Skin of body (tissue), 2 donors: Measurements from ENCODE around the gene TSKS. TPM values are rescaled to one million over a fixed set of nuclear protein-coding genes. Genes with fewer than 3 reads are reported as not detected.

Source experiments
- DNase-seq: peaks from one replicate; lab custom pipeline; 2025; lab: John Stamatoyannopoulos, UW
- total RNA-seq: library from RNA; depleted of rRNA; stranded (reverse); fragments of >200 nt; gene quantifications from one replicate; pipeline ENCODE4 v1.2.3, GENCODE V29; 2014

TSKS gene
- total RNA-seq, 1 donor from 2014 or later, result 0.30 TPM

DNA sequence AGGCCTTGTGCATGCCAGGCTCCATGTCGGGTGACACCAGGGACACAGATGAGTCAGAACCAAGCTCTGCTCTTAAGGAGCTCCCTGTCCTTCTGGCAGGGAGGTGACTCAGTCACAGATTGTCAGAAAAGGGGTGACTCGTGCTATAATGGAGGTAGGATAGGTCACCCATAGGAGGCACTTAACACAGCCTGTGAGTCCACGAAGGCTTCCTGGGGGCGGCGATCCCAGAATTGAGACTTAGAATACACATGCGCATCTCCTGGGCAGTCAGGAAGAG, 30.4 kb upstream of the TSKS start:
- DNase-seq, result no peak

GRCh38 chr19:49792829-49793560, 29.9 kb upstream of the TSKS start:
- no peak for DNase-seq

DNA sequence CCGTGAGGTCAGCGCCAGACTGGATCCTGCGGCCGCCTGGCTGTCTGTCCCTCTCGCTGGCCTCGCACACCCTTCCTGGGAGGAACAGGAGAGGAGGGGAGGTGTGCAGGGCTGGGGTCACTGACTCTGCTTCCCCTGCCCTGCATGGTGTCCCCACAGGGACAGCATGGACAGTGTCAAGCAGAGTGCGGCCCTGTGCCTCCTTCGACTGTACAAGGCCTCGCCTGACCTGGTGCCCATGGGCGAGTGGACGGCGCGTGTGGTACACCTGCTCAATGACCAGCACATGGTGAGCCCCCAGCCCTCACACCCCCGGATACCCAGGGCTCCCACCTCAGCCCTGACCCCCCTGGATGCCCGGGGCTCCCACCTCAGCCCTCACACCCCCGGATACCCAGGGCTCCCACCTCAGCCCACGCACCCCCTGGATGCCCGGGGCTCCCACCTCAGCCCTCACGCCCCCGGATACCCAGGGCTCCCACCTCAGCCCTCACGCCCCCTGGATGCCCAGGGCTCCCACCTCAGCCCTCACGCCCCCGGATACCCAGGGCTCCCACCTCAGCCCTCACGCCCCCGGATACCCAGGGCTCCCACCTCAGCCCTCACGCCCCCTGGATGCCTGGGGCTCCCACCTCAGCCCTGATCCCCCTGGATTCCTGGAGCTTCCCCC, 28.8 kb upstream of the TSKS start:
- DNase-seq, result no peak

DNA sequence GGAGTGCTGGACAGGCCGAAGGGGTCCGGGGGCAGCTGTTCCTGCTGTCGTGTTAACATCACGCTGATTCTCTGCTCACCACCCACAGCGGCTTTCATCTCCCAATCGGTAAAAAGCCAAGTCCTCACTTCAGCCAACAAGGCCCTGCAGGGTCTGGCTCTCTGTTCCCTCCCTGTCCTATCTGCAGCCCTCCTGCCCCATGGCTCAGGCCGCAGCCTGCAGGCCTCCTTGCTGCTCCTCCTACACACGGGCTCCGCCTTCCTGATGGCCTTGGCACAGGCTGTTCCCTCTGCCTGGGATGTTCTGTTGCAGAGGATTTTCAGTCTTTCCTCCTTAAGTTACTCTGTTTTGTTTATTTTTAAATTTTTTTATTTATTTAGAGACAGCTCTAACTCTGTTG, 27.8 kb upstream of the TSKS start:
- no peak for DNase-seq

- no peak for DNase-seq
These were observed 25.8 kb upstream of the TSKS start for GRCh38 chr19:49788857-49789256.

DNA sequence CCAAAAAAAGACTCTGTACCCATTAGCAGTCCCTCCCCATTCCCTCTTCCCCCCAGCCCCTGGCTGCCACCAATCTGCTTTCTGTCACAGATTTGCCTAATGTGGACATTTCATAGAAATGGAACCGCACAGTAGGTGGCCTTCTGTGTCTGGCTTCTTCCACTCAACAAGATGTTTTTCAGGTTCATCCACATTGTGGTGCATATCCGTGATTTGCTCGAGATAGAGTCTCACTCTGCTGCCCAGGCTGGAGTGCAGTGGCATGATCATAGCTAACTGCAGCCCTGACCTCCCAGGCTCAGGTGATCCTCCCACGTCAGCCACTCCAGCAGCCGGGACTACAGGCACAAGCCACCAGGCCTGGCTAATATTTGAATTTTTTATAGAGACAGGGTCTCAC, 24.6 kb upstream of the TSKS start:
- DNase-seq, result no peak

GRCh38 chr19:49786376-49786820, 23.3 kb upstream of the TSKS start:
- DNase-seq, result no peak

DNA sequence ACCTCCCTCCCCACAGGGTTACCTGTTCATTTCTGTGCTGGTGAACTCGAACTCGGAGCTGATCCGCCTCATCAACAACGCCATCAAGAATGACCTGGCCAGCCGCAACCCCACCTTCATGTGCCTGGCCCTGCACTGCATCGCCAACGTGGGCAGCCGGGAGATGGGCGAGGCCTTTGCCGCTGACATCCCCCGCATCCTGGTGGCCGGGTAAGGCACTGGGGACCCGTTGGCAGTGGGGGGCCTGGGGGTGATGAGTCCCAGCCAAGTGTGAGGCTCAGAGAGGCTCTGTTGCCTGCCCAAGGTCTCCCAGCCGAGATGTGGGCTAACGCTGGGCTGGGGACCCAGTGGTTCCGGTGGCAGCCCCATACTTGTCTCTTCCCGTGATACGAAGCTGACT, 19.4 kb upstream of the TSKS start:
- no peak for DNase-seq

DNA sequence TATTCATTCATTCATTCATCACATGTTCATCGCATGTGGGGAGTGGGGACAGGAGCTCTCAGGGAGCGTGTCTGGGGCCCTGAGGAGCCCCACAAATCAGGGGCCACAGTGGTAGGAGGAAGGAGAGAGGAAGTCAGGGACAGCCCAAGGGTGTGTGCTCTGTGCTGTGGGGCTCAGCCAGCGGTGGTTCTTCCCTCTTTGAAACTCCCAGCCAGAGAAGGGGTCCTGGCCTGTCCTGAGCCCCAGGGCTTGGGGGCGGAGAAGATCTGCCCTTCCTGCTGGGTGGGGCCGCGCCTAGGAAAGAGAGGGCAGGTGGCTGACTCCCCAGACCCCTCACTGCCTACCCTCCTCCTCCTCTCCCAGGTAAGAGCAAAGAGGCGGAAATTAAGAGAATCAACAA, 18.3 kb upstream of the TSKS start:
- DNase-seq, result no peak

DNA sequence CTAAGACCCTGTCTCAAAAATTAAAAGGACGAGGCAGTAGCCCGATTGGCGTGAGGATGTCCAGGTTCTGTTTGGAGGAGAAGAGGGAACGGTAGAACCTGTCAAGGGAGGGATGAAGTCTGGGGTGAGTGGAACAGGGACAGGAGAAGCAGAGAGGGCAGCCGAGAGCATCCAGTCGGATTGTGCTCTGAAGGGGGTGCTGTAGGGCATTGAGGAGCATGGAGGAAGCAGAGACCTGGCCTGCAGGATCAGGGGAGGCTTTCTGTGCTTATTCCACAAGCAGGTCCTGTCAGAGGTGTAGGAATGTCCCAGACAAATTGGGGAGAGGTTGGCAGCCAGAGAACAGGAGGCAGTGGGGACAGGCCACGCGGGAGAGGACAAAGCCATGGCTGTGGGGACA, 17.8 kb upstream of the TSKS start:
- DNase-seq, result no peak

- DNase-seq, result no peak
These were observed 16.8 kb upstream of the TSKS start for GRCh38 chr19:49779731-49780555.

GRCh38 chr19:49776371-49776764, 13.3 kb upstream of the TSKS start:
- no peak for DNase-seq

DNA sequence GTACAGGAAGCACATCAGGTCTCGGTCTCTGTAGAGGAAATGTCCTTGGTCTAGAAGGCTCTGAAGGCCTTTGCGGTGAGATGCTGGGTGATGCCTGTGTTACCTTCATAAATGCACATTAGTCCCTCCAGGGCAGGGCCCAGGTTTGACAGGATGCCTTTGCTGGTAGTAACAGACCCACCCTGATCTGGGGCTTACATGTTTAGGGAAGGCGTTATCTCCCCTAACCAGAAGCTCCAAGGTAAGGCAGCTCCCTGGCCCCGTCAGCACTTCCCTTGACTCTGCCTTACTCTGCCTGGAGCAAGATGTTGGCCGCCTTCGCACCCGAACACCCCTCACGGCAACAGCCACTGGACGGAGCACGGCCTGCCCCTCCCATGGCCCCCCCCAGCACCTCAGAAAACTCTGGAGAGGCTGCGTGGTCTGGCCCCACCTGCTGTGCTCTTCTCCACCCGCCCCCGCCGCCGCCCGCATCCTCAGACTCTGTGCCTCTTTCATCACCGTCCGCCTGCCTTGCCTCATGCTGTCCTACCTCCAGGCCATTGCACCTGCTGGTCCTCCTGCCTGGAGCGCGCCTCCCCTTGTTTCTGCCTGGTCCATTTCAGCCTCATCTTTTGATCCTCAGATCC, 12.8 kb upstream of the TSKS start:
- no peak for DNase-seq

DNA sequence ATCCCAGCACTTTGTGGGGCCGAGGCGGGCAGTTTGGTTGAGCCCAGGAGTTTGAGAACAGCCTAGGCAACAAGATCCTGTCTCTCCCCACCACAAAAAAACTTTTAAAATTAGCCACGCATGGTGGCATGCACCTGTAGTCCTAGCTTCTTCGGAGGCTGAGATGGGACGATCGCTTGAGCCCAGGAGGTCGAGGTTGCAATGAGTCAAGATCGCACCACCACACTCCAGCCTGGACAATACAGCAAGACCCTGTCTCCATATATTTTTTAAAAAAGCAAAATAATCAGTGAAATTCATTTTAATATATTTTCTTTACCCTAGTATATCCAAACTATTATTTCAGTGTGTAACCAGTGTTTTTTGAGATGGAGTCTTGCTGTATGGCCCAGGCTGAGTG, 11.9 kb upstream of the TSKS start:
- no peak for DNase-seq

GRCh38 chr19:49773663-49774350, 10.7 kb upstream of the TSKS start:
- DNase-seq, result no peak

GRCh38 chr19:49772850-49773432, 9.8 kb upstream of the TSKS start:
- DNase-seq, result no peak

DNA sequence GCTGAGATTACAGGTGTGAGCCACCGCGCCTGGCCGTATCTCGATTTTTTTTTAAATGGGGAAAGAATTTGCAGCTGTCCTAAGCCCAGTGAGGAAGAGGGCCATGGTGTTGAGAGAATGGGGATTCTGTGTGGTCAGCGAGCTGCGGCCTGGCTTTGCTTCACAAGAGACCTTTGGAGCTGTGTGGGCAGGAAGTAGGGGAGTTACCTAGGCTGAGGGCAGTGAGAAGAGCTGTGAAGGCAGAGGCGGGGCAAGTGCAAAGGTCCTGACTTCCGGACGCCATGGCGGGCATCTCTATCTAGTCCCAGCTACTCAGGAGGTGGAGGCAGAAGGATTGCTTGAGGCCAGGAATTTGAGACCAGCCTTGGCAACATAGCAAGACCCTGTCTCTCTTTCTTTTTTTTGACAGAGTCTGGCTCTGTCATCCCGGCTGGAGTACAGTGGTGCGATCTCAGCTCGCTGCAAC, 8.6 kb upstream of the TSKS start:
- DNase-seq, result no peak

GRCh38 chr19:49770529-49770928, 7.4 kb upstream of the TSKS start:
- DNase-seq, result no peak

- DNase-seq, result no peak
These were observed 5.0 kb upstream of the TSKS start for GRCh38 chr19:49767967-49768581.

GRCh38 chr19:49767381-49767780, 4.3 kb upstream of the TSKS start:
- no peak for DNase-seq

DNA sequence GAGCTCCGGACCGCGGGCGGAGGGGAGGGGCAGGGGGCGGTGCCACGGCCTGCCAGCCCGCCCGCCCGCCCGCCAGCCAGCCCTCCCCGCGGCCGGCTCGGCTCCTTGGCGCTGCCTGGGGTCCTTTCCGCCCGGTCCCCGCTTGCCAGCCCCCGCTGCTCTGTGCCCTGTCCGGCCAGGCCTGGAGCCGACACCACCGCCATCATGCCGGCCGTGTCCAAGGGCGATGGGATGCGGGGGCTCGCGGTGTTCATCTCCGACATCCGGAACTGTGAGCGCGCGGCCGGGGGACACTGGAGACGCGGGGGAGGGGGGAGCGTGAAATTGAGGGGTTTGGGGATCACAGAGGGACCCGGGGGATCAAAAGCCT, 3.8 kb upstream of the TSKS start, which contains the start of gene AP2A1:
AP2A1 (plus strand) TSS at position 72 of the 370 bp plus-strand sequence; CDS start at position 205, 133 bp downstream.
- DNase-seq, result no peak
